ENCODE data around the gene EEF1A2.

The EEF1A2 gene

GRCh38 chr20:63447320-63447719 is 51.6 kb downstream of the EEF1A2 start:
- in situ Hi-C loops (cut with HindIII; ENCODE audit: low pct_ligation_motif_present, low sequenced_read_pairs): no loop called here
- H3K27me3 ChIP-seq (replicated peaks): peaks cover 2% of the 10 kb centered on the region

DNA sequence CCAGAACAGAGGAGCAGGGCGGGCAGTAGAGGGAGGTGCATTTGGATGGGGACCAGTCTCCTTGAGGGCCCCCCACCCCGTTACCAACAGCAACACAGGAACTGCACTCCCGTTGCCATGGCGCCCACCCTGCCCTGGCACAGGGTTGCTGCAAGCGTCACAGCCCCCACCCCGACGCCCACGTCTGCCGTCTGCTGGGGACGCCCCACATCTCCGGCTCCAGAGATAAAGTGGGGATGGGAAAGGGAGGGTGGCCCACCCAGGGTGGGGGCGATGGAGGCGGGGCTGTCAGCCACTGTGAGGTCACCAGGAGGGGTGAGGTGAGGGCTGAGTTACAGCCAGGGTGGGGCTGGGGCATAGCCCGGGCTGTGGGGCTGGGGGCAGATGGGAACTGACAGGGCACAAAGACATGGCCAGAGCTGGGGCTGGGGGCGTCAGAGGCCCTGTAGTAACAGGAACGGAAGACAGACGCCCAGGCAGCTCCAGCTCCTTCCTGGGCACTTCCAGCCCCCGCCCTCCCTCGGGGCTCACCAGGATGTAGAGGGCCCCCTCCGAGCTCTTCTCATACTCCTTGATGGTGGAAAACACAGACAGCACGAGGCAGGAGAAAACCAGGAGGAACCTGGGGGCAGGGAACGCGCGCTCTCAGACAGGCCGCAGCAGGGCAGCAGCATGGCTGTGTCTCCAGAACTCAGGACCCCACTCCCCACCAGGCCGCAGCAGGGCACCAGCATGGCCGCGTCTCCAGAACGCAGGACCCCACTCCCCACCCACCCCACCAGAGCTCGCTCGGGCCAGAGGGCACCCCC is 52.5 kb downstream of the EEF1A2 start:
- in situ Hi-C loops (cut with HindIII; ENCODE audit: low pct_ligation_motif_present, low sequenced_read_pairs): no loop called here
- H3K36me3 ChIP-seq (replicated peaks): no peaks in the 10 kb centered on the region
- peaks cover 2% of the 10 kb centered on the region for H3K27me3 ChIP-seq (replicated peaks)
- no peak overlapping the region for H3K4me3 ChIP-seq (ENCODE audit: low read depth, low read length)
- no peak for TF ChIP-seq CTCF (IDR thresholded peaks at IDR 0.05; ENCODE audit: low read depth, low read length, missing control alignments)
- H3K27ac ChIP-seq: no peak overlapping the region
- no peak for DNase-seq

More at GRCh38 chr20:63447320-63447719, 51.6 kb downstream of the EEF1A2 start:
- TF ChIP-seq CTCF (IDR thresholded peaks at IDR 0.05; ENCODE audit: low read depth, low read length, missing control alignments): no peak
- no peak for DNase-seq
- Histone ChIP-seq H3K4me3 (ENCODE audit: low read depth, low read length) (no peak overlapping the region), H3K36me3 (replicated peaks) (no peaks in the 10 kb centered on the region), H3K27ac (no peak overlapping the region)

DNA sequence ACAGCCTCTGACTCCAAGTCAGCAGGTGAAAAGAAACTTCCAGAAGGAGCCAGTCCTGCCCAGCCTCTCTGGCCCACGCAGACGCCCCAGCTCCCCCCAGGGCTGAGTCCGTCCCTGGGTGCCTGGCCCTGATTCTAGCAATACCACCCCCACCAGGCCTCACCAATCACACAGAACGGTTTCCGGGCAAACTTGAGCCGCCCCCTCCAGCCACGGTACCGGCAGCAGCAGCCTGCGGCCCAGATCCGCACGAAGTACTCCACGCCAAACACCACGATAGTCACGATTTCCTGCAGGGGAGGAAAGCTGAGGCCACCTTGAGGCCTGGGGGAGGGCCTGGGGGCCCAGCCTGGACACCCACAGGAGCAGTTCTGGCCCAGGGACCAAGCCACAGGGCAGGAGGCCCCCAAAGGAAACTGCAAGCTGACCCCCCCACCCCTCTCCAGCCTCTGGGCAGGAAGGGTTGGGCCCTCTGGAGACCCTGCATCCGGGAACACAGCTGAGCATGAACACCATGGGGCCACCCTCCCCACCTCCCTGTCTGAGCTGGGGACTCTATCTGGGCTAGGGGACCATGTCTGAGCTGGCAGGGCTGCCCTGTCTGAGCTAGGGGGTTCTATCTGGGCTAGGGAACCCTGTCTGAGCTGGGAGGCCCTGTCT is 53.7 kb downstream of the EEF1A2 start:
- H3K36me3 ChIP-seq (replicated peaks): no peaks in the 10 kb centered on the region
- in situ Hi-C loops (cut with HindIII; ENCODE audit: low pct_ligation_motif_present, low sequenced_read_pairs): no loop called here
- peaks cover 2% of the 10 kb centered on the region for H3K27me3 ChIP-seq (replicated peaks)
- no peak overlapping the region for H3K27ac ChIP-seq
- no peak for TF ChIP-seq CTCF (IDR thresholded peaks at IDR 0.05; ENCODE audit: low read depth, low read length, missing control alignments)
- H3K4me3 ChIP-seq (ENCODE audit: low read depth, low read length): no peak overlapping the region
- no peak for DNase-seq

GRCh38 chr20:63444548-63444947 is 54.3 kb downstream of the EEF1A2 start:
- no peak for DNase-seq
- Histone ChIP-seq H3K27me3 (replicated peaks) (peaks cover 2% of the 10 kb centered on the region), H3K4me3 (ENCODE audit: low read depth, low read length) (no peak overlapping the region), H3K27ac (no peak overlapping the region), H3K36me3 (replicated peaks) (no peaks in the 10 kb centered on the region)
- TF ChIP-seq CTCF (IDR thresholded peaks at IDR 0.05; ENCODE audit: low read depth, low read length, missing control alignments): no peak
- in situ Hi-C loops (cut with HindIII; ENCODE audit: low pct_ligation_motif_present, low sequenced_read_pairs): no loop called here

GRCh38 chr20:63443606-63444395 is 55.1 kb downstream of the EEF1A2 start:
- no peak for DNase-seq
- no peak for TF ChIP-seq CTCF (IDR thresholded peaks at IDR 0.05; ENCODE audit: low read depth, low read length, missing control alignments)
- Histone ChIP-seq H3K4me3 (ENCODE audit: low read depth, low read length) (no peak overlapping the region), H3K27ac (no peak overlapping the region), H3K27me3 (replicated peaks) (peaks cover 2% of the 10 kb centered on the region), H3K36me3 (replicated peaks) (no peaks in the 10 kb centered on the region)
- in situ Hi-C loops (cut with HindIII; ENCODE audit: low pct_ligation_motif_present, low sequenced_read_pairs): no loop called here

Data from brain microvascular endothelial cell (primary cell).